OCI-LY3 (cell line): ENCODE data around the gene UGDH.

Experiments
- EZH2phosphoT487 ChIP-seq: fragments of 200-600 bp; shearing (Covaris generic); IDR thresholded peaks from 2 replicates; pipeline ENCODE4 v1.6.1; 2018; ENCODE audit warnings: antibody characterized with exemption, mixed run types, low read depth
- TF ChIP-seq, protein P1 (sequence below): fragments of 200-600, 300-600 bp; sonication (generic); IDR thresholded peaks from 2 replicates; pipeline ENCODE4 v1.5.1; 2014; ENCODE audit warnings: antibody characterized with exemption, low read length, low read depth

DNA sequence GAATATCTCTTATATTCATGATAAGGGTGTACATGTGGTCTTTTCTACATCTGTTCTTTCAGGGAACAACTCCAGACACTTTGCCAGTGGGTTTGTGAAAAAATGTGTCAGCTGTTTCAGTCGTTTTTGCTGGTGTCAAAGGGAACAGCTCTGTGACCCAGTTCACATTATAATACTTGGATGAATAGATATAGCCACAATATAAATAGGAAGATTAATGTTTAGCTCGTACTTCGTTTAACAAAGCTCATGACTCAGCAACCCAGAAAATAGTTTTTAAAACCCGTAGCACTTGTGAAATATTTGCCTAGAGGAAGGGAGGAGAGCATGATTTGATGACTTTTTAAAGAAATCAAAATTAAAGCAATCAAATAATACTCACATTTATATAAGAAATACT, 60.5 kb downstream of the UGDH start:
- TF ChIP-seq, protein P1, sequence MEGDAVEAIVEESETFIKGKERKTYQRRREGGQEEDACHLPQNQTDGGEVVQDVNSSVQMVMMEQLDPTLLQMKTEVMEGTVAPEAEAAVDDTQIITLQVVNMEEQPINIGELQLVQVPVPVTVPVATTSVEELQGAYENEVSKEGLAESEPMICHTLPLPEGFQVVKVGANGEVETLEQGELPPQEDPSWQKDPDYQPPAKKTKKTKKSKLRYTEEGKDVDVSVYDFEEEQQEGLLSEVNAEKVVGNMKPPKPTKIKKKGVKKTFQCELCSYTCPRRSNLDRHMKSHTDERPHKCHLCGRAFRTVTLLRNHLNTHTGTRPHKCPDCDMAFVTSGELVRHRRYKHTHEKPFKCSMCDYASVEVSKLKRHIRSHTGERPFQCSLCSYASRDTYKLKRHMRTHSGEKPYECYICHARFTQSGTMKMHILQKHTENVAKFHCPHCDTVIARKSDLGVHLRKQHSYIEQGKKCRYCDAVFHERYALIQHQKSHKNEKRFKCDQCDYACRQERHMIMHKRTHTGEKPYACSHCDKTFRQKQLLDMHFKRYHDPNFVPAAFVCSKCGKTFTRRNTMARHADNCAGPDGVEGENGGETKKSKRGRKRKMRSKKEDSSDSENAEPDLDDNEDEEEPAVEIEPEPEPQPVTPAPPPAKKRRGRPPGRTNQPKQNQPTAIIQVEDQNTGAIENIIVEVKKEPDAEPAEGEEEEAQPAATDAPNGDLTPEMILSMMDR: no peak
- no peak for TF ChIP-seq EZH2phosphoT487
